Measurements from ENCODE around the gene JAM3.

Gene JAM3

DNA sequence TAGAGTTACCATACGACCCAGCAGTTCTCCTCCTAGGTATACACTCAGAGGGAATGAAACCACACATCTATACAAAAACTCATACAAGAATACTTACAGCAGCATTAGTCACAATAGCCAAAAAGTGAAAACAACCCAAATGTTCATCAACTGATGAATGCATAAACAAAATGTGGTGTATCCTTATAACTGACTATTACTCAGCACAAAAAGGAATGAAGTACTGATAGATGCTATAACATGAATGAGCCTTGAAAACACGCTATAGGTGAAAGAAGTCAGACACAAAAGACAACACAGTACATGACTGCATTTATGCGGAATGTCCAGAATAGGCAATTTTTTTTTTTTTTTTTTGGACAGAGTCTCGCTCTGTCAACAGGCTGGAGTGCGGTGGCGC, 131.8 kb downstream of the JAM3 start:
- DNase-seq, result no peak
